Fibroblast of skin of left quadriceps (primary cell): Measurements from ENCODE around the gene TPSG1.
"Not testable (repeated sequence)": the region's sequence is repeated elsewhere in the genome, so short reads cannot be mapped to it uniquely, and the experiment has no call there.

Experiments
- DNase-seq, 2 experiments: peaks; one replicate each; pipeline ENCODE4 v3.0.0-alpha.2; 2013; ENCODE audit warnings: low read depth in 2 of 2

Gene TPSG1

DNA sequence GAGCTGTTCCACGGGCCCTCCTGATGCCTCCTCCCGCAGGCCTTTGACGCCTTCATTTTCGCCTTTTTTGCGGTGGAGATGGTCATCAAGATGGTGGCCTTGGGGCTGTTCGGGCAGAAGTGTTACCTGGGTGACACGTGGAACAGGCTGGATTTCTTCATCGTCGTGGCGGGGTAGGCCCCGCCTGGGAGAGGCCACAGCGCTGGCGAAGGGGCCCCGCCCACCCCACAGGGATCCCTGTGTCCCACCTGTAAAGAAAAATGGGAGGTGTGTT, 29.7 kb downstream of the TPSG1 start:
- DNase-seq: no peak

DNA sequence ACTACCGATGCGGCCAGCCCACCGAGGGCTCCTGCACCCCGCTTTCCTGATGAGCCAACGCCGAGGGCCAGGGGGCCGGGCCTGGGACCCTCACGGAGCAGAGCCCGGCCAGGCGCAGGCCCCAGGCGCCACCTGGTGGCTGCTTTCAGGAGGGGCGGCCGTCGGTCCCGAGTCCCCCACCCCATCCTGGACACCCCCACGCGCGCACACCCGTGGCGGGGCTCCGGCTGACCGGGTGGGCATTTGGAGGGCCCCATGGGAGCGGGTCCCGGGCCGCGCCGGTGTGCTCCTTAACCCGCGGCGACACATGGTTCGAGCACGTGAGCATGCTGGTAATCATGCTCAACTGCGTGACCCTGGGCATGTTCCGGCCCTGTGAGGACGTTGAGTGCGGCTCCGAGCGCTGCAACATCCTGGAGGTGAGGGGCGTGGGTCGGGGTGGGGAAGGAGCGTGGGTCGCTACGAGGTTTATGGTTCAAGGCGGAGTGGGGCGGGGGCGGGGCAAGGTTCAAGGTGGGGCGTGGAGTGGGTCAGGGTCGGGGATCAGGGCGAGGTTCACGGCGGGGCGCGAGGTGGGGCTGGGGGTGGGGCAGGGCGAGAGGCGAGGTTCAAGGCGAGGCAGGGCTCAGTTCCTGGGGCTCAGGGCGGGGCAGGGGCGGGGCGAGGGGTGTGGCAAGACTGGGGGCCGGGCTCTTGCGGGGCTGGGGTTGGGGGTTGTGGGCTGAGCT, 30.2 kb downstream of the TPSG1 start:
- DNase-seq: no peak

DNA sequence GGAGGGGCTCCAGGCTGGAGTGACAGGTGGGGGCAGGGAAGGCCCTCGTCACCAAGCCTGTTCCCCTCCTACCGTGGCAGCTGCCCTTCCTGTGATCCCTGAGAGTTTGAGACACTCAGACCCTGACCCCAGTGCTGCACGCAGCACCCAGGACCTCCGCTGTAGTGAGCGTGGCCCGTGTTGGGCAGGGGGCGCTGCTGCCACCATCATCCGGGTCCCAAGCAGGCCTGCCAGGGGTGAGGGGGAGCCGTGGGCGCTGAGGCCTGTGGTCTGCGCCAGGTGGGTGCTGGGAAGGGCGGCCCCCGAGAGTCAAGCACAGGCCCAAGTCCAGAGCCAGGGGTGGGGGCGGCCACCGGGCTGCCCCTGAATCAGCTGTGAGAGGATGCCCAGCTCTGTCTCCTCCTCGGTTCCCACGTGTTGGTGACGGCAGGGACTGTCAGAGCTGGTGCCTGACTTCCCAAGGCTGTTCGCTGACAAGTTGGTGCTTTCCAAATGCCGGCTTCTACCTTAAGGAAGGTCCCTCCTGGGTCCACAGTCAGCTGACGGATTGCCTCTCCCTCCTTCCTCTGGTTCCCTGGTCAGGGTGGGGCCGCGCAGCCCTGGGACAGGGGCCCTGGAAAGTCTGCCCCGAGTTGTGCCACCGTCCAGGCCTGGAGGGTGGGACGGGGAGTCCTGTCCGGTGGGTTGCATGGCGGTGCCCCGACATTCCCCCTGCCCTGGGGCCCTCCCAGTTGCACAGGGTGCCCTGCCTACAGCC, 31.1 kb downstream of the TPSG1 start:
- no peak for DNase-seq

DNA sequence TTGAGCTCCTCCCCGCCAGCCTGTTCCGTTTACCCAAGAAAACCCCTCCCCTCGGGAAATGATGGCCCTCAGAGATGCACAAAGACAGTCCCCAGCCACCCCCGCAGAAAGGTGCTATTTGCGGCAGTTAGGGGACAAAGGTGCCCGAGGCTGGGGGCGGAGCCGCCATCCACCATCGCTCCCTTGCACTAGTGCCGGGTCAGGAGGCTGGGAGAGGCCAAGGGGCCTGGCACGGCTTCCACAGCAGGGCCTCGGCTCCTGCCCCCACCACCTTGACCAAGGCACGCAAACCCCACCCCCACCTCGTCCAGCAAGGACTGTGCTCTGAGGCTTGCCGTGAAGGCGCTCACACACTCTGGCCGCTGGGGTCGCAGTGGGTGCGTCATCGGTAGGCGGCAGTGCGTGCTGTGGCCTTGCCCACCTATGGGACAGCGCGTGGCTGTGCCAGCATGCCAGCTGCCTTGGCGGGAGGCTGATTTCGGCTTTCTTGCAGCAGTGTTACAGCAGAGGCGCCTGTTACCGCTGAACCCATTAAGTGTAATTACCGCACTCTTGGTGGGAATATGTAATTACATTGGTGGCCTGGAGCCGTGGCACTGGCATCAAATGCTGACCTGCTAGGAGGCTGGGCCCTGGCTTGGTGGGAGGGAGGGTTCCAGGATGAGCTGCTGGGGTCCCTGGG, 31.8 kb downstream of the TPSG1 start:
- no peak for DNase-seq

DNA sequence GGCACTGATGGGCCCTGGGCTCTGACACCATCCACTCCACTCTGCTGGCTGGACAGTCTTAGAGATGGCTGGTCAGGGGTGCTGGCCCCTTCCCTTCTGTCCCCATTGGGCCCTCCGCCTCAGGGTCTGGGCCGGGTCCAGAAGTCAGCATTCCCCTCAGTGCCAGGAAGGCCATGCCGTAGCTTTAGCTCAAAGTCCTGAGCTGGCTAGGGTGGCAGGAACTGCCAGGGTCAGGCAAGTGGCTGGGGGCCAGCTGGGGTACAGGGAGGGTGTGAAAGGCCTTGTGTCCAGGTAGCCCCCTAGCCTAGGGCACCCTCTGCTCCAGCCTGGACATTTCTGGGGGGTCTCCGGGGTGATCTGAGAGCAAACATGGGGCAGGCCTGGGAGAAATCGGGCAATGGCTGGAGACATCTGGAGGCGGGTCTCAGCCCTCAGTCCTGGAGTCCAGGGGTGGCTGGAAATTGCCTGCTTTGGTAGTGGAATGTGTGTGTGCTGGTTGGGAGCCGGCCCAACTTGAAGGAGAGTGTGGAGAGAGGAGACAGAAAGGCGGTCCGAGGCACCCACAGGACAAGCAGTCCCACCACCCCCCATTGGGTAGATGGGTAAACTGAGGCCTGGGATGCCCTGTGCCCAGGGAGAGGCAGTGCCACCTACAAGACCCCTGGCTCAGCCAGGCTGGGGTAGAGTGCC, 32.5 kb downstream of the TPSG1 start:
- DNase-seq: no peak

DNA sequence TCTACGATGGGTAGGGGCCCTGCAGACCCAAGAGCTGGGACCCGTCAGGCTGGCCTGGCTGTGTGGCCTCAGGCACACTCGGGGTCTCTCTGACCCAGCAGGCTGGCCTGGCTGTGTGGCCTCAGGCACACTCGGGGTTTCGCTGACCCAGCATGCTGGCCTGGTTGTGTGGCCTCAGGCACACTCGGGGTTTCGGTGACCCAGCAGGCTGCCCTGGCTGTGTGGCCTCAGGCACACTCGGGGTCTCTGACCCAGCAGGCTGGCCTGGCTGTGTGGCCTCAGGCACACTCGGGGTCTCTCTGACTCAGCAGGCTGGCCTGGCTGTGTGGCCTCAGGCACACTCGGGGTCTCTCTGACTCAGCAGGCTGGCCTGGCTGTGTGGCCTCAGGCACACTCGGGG, 34.3 kb downstream of the TPSG1 start:
- not testable (repeated sequence) for DNase-seq

DNA sequence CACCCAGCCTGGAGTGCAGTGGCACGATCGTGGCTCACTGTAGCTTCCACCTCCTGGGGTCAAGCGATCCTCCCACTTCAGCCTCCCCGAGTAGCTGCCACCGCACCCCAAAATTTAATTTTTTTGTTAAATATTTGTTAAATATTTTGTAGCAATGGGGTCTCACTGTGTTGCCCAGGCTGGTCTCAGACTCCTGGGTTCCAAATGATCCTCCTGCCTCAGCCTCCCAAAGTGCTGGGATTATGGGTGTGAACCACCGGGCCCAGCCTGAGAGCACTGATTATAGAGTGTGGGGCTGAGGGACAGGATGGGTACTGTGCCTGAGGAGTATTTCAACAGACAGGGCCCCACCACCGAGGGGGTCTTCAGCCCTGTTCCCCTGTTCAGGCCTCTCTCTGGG, 35.6 kb downstream of the TPSG1 start:
- no peak for DNase-seq

DNA sequence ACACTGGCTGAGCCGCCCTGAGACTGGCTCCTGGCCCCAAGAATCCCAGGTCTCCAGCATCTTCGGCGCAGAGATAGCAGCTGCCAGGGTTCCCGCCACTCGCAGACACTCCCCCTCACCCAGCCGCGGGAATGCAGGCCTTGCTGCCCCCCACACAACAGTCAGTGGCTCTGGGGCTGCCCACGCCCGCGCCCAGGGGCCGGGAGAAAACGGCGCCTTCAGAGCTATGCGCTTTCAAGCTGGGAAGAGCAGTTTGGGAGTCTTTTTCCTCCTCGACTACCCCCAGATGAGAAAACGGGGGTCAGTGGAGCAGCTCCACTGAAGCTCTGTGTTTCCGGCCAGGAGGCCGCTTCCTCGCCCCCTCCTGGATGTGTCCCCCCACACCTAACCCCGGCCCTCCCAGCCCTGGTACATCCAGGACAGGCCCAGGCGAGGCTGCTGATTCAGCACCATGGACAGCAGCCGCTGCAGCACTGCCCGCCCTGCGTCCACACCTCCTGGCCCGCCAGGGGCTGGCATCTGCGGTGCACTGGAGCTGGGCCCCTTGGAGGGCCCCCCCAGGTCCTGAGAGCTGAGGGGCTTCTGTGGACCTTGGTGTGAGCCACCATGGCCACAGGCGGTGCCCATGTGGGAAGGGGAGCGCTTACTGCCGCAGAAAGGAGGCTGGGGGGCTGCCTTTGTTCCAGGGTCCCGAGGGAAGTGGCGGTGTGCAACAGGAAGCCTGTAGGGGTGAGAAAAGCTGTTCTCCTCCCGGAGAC, 36.5 kb downstream of the TPSG1 start:
- no peak for DNase-seq

DNA sequence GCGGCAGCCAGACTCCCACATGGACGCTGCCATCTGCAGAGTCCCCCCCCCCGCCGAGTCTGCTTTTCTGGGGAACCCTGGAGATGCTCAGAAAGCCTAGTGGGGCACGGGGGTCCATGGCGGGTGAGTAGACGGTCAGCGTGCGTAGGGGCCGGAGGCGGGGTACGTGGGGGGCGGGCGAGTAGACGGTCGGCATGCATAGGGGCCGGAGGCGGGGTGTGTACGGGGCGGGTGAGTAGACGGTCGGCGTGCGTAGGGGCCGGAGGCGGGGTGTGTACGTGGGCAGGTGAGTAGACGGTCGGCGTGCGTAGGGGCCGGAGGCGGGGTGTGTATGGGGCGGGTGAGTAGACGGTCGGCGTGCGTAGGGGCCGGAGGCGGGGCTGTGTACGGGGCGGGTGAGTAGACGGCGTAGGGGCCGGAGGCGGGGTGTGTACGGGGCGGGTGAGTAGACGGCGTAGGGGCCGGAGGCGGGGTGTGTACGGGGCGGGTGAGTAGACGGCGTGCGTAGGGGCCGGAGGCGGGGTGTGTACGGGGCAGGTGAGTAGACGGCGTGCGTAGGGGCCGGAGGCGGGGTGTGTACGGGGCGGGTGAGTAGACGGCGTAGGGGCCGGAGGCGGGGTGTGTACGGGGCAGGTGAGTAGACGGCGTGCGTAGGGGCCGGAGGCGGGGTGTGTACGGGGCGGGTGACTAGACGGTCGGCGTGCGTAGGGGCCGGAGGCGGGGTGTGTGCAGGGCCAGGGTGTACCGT, 39.4 kb downstream of the TPSG1 start:
- not testable (repeated sequence) for DNase-seq

DNA sequence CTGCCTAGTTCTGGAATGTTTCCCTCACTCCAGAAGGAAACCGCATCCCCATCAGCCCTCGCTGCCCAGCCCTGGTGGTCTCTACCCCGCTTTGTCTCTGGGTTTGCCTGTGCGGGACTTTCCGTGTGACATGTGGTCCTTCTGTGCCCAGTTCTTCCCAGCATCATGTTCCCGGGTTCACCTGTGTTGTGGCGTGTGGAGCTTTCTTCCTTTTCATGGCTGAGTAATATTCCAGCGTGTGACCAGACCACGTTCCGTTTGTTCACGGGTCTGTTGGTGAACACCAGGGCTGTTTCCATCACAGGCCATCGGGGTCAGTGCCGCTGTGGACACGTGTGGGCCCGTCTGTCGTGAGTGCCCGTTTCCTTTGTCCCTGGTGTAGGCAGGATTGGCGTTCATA, 40.1 kb downstream of the TPSG1 start:
- DNase-seq: no peak

DNA sequence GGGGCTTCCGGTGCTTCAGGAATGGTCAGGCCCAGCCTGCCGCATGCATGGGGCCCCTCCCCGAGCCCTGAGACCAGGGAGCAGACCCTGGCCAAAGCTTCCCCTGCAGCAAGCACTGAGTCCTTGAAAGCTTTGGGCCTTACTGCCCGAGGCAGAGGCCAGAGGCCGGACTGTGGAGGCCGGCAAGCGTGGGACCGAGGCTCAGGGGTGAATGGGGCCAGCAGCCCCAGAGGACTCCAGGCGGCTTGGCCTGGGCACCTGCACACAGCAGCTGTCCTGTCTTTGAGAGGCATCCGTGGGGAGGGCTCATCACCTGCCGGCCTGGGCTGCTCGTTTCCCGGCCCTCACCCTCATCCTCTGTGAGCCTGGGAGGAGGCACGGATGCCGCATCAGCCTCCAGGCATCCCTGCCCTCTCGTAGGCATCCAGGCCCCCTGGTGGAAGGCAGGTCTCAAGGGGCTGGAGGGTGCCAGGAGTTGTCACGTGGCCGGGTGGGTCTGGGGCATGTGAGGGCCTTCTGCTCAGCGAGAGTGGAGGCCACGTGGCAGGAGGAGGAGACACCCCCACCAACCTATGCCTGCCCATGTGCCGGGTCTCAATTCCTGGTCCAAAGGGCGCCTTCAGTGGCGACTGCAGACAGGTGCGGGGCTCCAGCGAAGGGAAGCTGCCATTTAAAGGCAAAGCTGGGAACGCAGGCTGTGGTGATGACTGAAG, 40.8 kb downstream of the TPSG1 start:
- no peak for DNase-seq

DNA sequence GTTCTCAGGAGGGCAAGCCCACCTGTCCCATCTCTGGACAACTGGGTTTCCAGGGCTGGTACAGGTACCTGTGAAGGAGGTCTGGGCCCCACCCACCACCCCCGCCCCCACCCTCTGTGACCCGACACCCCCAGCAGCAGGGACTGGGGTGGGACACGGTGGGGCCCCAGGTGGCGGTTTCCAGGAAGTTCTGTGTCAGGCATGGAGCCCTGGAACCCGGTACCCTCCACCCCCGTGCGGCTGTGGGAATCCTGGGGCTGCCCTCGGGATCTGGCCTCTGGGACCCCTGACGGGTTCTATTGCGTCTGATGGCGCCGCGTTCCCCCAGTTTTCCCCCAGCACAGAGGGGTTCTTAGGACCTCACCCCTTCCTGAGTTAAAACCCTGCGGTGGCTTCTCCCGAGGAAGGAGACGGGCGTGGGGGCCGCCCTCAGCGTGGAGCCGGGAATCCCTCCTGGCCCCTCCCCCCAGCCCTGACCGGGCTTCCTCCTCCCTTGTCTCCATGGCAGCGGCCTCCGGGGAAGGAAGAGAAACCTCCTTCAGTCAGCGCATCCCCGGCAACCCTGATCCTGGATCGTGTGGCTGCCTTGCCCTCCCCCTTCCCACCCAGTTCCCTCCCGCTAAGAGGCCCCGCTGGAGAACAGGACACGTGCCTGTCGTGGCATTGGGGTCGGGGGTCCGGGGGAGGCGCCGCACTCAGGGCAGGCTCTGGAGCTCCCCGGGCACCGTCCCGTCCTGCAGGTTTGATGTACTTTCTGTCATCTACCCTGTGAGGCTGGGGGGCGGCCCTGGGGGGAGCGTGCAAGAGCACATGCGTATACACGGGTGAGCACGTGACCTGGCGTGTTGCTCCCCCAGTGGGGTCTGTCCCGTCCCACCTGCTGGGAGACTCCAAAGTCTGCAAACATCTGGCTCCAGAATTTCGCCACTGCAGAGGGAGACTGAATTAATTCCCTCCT, 41.8 kb downstream of the TPSG1 start:
- DNase-seq: peak in 1 of 2 experiments; percentile 10

DNA sequence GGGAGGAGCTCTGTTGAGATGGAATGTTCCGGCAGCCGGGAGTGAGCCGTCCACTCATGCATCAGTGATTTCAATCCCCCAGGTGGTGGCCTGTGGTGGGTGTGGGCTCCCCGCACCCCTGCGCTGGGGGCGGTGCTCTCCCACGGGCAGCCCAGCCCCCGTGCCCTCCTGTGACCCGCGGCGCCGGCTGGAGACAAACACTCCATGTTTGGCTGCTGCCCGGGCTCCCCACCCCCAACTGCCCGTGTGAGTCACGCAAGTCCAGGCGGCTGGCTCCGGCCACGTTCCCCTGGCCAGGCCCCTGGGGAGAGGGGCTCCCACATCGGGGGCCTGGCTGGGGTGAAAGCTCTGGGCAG, 42.8 kb downstream of the TPSG1 start:
- DNase-seq: peak; percentile 32 to 37

DNA sequence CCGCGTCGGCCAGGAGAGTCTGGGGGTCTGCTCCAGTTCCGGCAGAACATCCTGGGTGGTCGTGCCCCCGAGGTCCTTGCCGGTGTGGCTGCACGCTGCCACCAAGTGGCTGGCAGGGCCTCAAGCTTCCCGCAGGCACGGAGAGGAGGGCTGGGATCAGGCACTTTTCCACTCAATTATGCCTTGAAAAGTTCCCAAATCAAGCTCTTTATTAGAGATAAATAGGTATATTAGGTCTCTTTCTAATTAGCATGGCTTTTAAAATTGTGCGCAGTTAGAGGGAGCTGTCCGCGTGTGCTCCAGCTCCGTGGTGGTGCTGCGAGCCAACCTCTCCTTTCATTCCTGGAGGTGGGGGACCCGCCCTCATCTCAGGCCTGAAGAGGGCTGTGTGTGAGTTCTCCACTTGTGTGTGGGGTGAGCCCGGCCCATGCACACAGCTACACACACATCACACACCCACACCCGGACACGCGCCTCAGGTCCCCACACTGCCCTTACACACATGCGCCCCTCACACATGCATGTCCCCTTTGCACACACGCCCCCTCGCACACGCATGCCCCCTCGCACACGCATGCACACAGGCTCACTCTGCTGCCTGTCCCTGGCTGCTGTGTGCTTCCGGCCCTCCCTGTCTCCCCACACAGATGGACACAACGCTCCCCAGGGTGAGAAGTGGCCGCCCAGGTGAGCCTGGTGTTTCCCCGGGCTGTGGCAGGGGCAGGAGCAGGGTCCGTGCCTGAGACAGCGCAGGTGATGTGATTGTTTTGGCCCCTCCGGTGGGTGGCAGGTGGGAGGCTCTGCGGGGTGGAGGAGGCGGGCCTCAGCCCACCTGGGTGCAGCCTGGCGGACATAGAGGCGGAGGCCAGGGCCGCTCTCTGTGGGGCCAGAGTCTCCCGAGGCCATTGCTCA, 43.4 kb downstream of the TPSG1 start:
- no peak for DNase-seq

DNA sequence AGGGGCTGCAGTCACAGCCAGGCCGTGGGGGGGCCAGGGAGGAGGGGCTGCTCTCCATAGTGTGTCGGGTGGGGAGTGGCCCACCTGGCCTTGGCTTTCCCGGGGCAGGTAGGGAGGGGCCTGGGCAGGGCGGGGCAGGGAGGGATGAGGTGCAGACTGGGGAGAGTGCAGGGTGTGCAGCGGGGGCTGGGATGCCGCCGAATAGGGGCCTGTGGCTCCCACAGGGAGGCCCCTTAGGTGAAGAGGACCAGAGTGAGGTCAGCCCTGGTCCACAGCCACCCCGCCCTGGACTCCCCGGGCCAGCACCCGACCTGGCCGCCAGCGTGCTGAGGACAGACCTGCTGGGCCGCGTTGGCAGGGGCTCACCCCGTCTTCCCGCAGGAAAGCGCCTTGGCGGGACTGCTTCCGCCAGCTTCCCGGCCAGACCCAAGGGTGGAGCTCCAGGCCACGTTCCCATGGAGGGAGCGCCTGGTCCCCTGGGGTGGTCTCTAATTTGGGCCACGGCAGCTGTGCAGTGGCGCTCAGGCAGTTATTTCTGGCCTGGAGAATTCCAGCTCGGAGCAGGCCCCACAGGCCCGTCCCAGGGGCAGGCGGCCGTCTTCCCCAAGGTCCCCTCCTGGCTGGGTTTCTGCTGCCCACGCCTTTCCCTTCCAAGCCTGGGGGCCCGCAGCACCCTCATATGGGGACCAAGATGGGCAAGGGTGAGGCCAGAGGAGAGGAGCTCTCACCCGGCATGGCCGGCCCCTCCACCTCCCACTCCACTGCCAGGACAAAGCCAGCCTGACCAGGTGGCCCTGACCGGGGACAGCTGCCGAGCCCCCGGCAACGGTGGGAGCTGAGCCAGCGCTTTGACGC, 44.3 kb downstream of the TPSG1 start:
- no peak for DNase-seq

DNA sequence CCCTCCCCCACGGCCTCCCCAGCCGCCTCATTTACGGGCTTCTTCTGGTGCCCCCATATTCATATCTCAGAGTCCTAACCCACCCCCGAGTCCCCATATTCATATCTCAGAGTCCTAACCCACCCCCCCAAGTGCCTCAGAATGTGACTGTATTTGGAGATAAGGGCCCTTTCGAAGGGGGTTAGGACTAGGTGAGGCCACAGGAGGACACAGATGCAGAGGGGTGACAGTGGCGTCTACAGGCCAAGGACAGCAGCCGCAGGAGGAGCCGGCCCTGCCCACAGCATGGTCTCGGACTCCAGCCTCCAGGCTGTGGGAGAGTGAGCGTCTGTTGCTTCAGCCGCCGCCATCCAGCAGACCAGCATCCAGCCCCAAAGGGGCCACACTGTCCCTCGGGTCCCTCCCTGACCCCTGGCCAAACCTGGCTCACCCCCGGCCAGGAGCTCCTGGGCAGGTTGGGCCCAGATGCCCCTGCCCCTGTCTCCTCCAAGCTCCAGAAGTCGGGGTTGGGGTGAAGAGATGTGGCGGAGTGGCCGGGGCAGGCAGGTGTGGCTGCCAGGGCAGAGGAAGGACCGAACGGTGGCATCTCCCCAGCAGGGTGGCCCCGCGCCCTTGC, 46.7 kb downstream of the TPSG1 start:
- no peak for DNase-seq

DNA sequence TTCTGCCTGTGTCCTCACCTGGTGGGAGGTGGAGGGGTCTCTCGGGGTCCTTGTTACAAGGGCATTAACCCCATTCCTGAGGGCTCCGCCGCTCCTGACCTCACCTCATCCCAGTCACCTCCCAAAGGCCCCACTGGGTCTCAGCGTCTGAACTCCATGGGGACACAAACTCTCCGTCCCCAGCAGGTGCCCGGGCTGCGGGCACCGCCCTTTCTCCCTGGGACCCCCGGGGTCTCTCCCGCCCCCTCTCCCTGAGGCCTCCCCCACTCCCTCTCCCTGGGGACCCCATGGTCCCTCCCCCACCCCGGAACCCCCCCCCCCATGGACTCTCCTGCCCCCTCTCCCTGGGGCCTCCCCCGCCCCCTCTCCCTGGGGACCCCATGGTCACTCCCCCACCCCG, 47.3 kb downstream of the TPSG1 start:
- DNase-seq: no peak
